ENCODE results near the gene UBE2QL1. TPM values are rescaled to one million over a fixed set of nuclear protein-coding genes. Genes with fewer than 3 reads are reported as not detected.

Gene UBE2QL1
- total RNA-seq, 1 experiment from 2014 or later: 0.11 TPM

GRCh38 chr5:6418679-6419276, 29.9 kb upstream of the UBE2QL1 start:
- Histone ChIP-seq H3K14ac (ENCODE audit: insufficient read depth, low read length) (no peak overlapping the region), H2AK5ac (ENCODE audit: insufficient read length, low read length) (no peak overlapping the region), H4K5ac (ENCODE audit: insufficient read length, low read depth, low read length) (no peak overlapping the region), H3K79me1 (ENCODE audit: insufficient read depth, low read depth, low read length, poor library complexity, severe bottlenecking) (no peaks in the 10 kb centered on the region), H3K27ac (ENCODE audit: insufficient read length, low read depth, low read length) (no peak overlapping the region), H3K18ac (ENCODE audit: insufficient read length, low read depth, low read length) (no peak overlapping the region), H3K9me3 (ENCODE audit: control insufficient read depth, low read depth, low read length) (no peaks in the 10 kb centered on the region), H2AFZ (ENCODE audit: low read length) (no peak overlapping the region), H2BK5ac (ENCODE audit: insufficient read length, low read length) (no peak overlapping the region), H3K23me2 (ENCODE audit: insufficient read length, low read depth, low read length, poor library complexity, severe bottlenecking) (no peaks in the 10 kb centered on the region), H2BK20ac (ENCODE audit: low read depth, low read length, poor library complexity, severe bottlenecking) (no peak overlapping the region), H3K4me1 (ENCODE audit: insufficient read depth, low read length) (no peaks in the 10 kb centered on the region), H4K20me1 (ENCODE audit: control insufficient read depth, insufficient read depth, insufficient read length) (no peaks in the 10 kb centered on the region), H3T11ph (ENCODE audit: low read length) (no peak overlapping the region), H3K27me3 (ENCODE audit: insufficient read depth, low read length) (no peaks in the 10 kb centered on the region), H2BK15ac (ENCODE audit: low read depth, low read length) (no peak overlapping the region), H4K91ac (ENCODE audit: insufficient read length, low read depth, low read length) (no peak overlapping the region), H3K4me2 (ENCODE audit: insufficient read depth, insufficient read length, low read length) (no peak overlapping the region), H3K56ac (ENCODE audit: insufficient read length, low read depth, low read length) (no peak overlapping the region), H3K79me2 (ENCODE audit: insufficient read depth, low read length) (no peaks in the 10 kb centered on the region), H3K4ac (ENCODE audit: low read depth, low read length) (no peak overlapping the region), H3K23ac (ENCODE audit: insufficient read length, low read depth, low read length) (no peak overlapping the region), H4K8ac (replicated peaks; ENCODE audit: insufficient read length, low read depth, low read length) (no peak overlapping the region), H3K9ac (ENCODE audit: extremely low read depth, insufficient read length, low read length) (no peak overlapping the region), H2BK12ac (ENCODE audit: insufficient read length, low read depth, low read length) (no peak overlapping the region), H2BK120ac (ENCODE audit: low read depth, low read length, poor library complexity, severe bottlenecking) (no peak overlapping the region)
- H3K27ac Mint-ChIP-seq: no peak overlapping the region
- H3K4me3 Mint-ChIP-seq: no peak overlapping the region
- peaks cover 36% of the 10 kb centered on the region for H3K27me3 Mint-ChIP-seq (ENCODE audit: low read depth)
- TF ChIP-seq, protein P1, sequence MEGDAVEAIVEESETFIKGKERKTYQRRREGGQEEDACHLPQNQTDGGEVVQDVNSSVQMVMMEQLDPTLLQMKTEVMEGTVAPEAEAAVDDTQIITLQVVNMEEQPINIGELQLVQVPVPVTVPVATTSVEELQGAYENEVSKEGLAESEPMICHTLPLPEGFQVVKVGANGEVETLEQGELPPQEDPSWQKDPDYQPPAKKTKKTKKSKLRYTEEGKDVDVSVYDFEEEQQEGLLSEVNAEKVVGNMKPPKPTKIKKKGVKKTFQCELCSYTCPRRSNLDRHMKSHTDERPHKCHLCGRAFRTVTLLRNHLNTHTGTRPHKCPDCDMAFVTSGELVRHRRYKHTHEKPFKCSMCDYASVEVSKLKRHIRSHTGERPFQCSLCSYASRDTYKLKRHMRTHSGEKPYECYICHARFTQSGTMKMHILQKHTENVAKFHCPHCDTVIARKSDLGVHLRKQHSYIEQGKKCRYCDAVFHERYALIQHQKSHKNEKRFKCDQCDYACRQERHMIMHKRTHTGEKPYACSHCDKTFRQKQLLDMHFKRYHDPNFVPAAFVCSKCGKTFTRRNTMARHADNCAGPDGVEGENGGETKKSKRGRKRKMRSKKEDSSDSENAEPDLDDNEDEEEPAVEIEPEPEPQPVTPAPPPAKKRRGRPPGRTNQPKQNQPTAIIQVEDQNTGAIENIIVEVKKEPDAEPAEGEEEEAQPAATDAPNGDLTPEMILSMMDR (conservative IDR thresholded peaks at IDR 0.05): no peak
- H3K36me3 Mint-ChIP-seq (ENCODE audit: insufficient read depth in 1 of 3, low read depth in 3 of 3): no peaks in the 10 kb centered on the region; a peak in 1 of 7 replicates
- H3K9me3 Mint-ChIP-seq: peaks cover 10 to 12% of the 10 kb centered on the region in 2 experiments
- WGBS (ENCODE audit: extremely low coverage, insufficient read length, low lambda C conversion rate): no CpG with 5 or more reads among the region's 3 CpGs
- H3K4me1 Mint-ChIP-seq: no peaks in the 10 kb centered on the region
- DNase-seq: no peak
